Subcutaneous adipose tissue (tissue), 4 donors: ENCODE data around the gene DENND4B. TPM values are rescaled to one million over a fixed set of nuclear protein-coding genes. Genes with fewer than 3 reads are reported as not detected.

ENCODE experiments used
- CTCF ChIP-seq: fragments of 450-650 bp; IDR thresholded peaks from one replicate; pipeline ENCODE4 v1.5.1; 2016; ENCODE audit warnings: low read depth, mild to moderate bottlenecking, control low read depth, antibody characterized with exemption, moderate library complexity
- total RNA-seq, 4 donors: library from RNA; depleted of rRNA; stranded (reverse); fragments of >200 nt; gene quantifications; one replicate each; pipeline ENCODE4 v1.1.0, GENCODE V29; 2016

DENND4B gene
- total RNA-seq, 4 donors from 2014 or later: 33.8 to 67.6 (median 43.6) TPM

- no peak for TF ChIP-seq CTCF
Measured at GRCh38 chr1:153985941-153986761, 39.6 kb upstream of the DENND4B start, which contains the start of gene RAB13. TSS of gene RAB13 (minus strand) at chr1:153986339. CDS start at chr1:153986236, 103 bp downstream.

GRCh38 chr1:153985341-153985912 lies 38.9 kb upstream of the DENND4B start:
- no peak for TF ChIP-seq CTCF

GRCh38 chr1:153984123-153984894 lies 37.8 kb upstream of the DENND4B start:
- TF ChIP-seq CTCF: no peak

- TF ChIP-seq CTCF: no peak
Measured at GRCh38 chr1:153978274-153978909, 31.9 kb upstream of the DENND4B start.

GRCh38 chr1:153977250-153978240 lies 31.0 kb upstream of the DENND4B start, which contains the start of gene JTB:
TSS of gene JTB (minus strand) at chr1:153977674. CDS start at chr1:153977252, 422 bp downstream.
- no peak for TF ChIP-seq CTCF

GRCh38 chr1:153976819-153977249 lies 30.3 kb upstream of the DENND4B start:
- no peak for TF ChIP-seq CTCF
